Adipose tissue (tissue), 3 donors: ENCODE measurements around the gene SLC25A23. TPM values are rescaled to one million over a fixed set of nuclear protein-coding genes. Genes with fewer than 3 reads are reported as not detected.

Experiments used
- polyA plus RNA-seq, 3 donors: library from polyadenylated mRNA; stranded (reverse); fragments of 200-250 nt; gene quantifications; one replicate each; pipeline ENCODE4 v1.2.3, GENCODE V29; 2013
- donor health status: healthy with polysubstance abuse.
- donor health status: Bipolar disorder and iron deficiency.
- donor health status: healthy.

SLC25A23 gene
- polyA plus RNA-seq, 3 donors = 14.0 to 40.1 (median 26.5) TPM

Other genes with a start within 250 kb of the SLC25A23 start
- gene MLLT1, start 179.8 kb downstream of the SLC25A23 start, polyA plus RNA-seq = 10 to 100 TPM; 19.3 to 41.7 (median 37.5) TPM
- gene ACER1, start 126.2 kb downstream of the SLC25A23 start, polyA plus RNA-seq = under 1 TPM in 1 of 3 donors, not detected in 2; 0.04 TPM
- gene CLPP, start 98.3 kb downstream of the SLC25A23 start, polyA plus RNA-seq = 10 to 100 TPM; 55.9 to 91.0 (median 59.7) TPM
- 10 to 100 TPM; 68.7 to 71.8 (median 70.9) TPM for gene ALKBH7, start 87.0 kb downstream of the SLC25A23 start, polyA plus RNA-seq
- under 1 TPM; 0.37 to 0.79 (median 0.46) TPM for gene PSPN, start 83.9 kb downstream of the SLC25A23 start, polyA plus RNA-seq
- 10 to 100 TPM; 36.4 to 44.7 (median 40.9) TPM for gene GTF2F1, start 66.6 kb downstream of the SLC25A23 start, polyA plus RNA-seq
- 100 to 1,000 TPM in 2 of 3 donors, 10 to 100 TPM in 1; 63.8 to 142 (median 130) TPM for gene KHSRP, start 35.0 kb downstream of the SLC25A23 start, polyA plus RNA-seq
- under 1 TPM; 0.09 to 0.22 (median 0.21) TPM for gene SLC25A41, start 26.0 kb downstream of the SLC25A23 start, polyA plus RNA-seq
- gene CRB3, start 4.5 kb upstream of the SLC25A23 start, polyA plus RNA-seq = 10 to 100 TPM in 1 of 3 donors, 1 to 10 TPM in 1, under 1 TPM in 1; 0.67 to 47.3 (median 4.1) TPM
- gene DENND1C, start 22.0 kb upstream of the SLC25A23 start, polyA plus RNA-seq = 1 to 10 TPM; 1.5 to 2.7 (median 2.1) TPM
- gene TUBB4A, start 42.5 kb upstream of the SLC25A23 start, polyA plus RNA-seq = 1 to 10 TPM in 1 of 3 donors, under 1 TPM in 2; 0.18 to 2.0 (median 0.68) TPM
- 1 to 10 TPM in 1 of 3 donors, under 1 TPM in 2; 0.09 to 1.5 (median 0.83) TPM for gene TNFSF9, start 71.2 kb upstream of the SLC25A23 start, polyA plus RNA-seq
- gene CD70, start 131.4 kb upstream of the SLC25A23 start, polyA plus RNA-seq = 1 to 10 TPM in 1 of 3 donors, under 1 TPM in 1, not detected in 1; 0.22 to 1.0 TPM
- gene TNFSF14, start 210.4 kb upstream of the SLC25A23 start, polyA plus RNA-seq = 10 to 100 TPM in 1 of 3 donors, 1 to 10 TPM in 2; 2.1 to 12.6 (median 4.4) TPM